ENCODE measurements around the gene USP9Y.

The USP9Y gene

GRCh38 chrY:12784521-12784920 is 83.5 kb downstream of the USP9Y start:
- no peak for DNase-seq

- no peak for DNase-seq
Observed at GRCh38 chrY:12793999-12794398, 93.0 kb downstream of the USP9Y start.

- DNase-seq: no peak
Observed at GRCh38 chrY:12808046-12808445, 107.0 kb downstream of the USP9Y start.

GRCh38 chrY:12809034-12809433 is 108.0 kb downstream of the USP9Y start:
- no peak for DNase-seq

GRCh38 chrY:12823408-12823807 is 122.4 kb downstream of the USP9Y start:
- no peak for DNase-seq

GRCh38 chrY:12826791-12827190 is 125.8 kb downstream of the USP9Y start:
- no peak for DNase-seq

GRCh38 chrY:12833284-12833683 is 132.3 kb downstream of the USP9Y start:
- no peak for DNase-seq

GRCh38 chrY:12837550-12837949 is 136.5 kb downstream of the USP9Y start:
- no peak for DNase-seq

GRCh38 chrY:12841368-12841767 is 140.3 kb downstream of the USP9Y start:
- DNase-seq: no peak

GRCh38 chrY:12846793-12847192 is 145.8 kb downstream of the USP9Y start:
- no peak for DNase-seq

- no peak for DNase-seq
Observed at GRCh38 chrY:12855791-12856275, 154.8 kb downstream of the USP9Y start.

GRCh38 chrY:12867960-12868359 is 166.9 kb downstream of the USP9Y start:
- DNase-seq: no peak

- no peak for DNase-seq
Observed at GRCh38 chrY:12896973-12897372, 195.9 kb downstream of the USP9Y start.

- no peak for DNase-seq
Observed at GRCh38 chrY:12898604-12899003, 197.6 kb downstream of the USP9Y start.

GRCh38 chrY:12904618-12905516 is 203.8 kb downstream of the USP9Y start, which contains the start of gene DDX3Y:
DDX3Y (plus strand) TSS chrY:12904868; CDS start chrY:12904937, 69 bp downstream.
- DNase-seq: no peak

- DNase-seq: no peak
Observed at GRCh38 chrY:12905517-12905872, 204.5 kb downstream of the USP9Y start.

GRCh38 chrY:12905895-12906294 is 204.9 kb downstream of the USP9Y start:
- DNase-seq: no peak

Data from CD4-positive, alpha-beta T cell treated with Interleukin-15 for 1 hour (primary cell).